Colonic mucosa (tissue), 4 donors: ENCODE measurements around the gene CCSER1. TPM values are rescaled to one million over a fixed set of nuclear protein-coding genes. Genes with fewer than 3 reads are reported as not detected.

Experiments used
- DNase-seq: peaks from one replicate; pipeline ENCODE4 v3.0.0-alpha.2; 2020
- H3K27ac ChIP-seq: fragments of 200-600 bp; one replicate; pipeline ENCODE4 v1.8.0; 2021
- H3K27me3 ChIP-seq: fragments of 200-600 bp; one replicate; pipeline ENCODE4 v1.8.0; 2021
- H3K36me3 ChIP-seq: fragments of 200-600 bp; one replicate; pipeline ENCODE4 v1.8.0; 2021
- H3K4me1 ChIP-seq: fragments of 200-600 bp; one replicate; pipeline ENCODE4 v1.8.0; 2021; ENCODE audit warnings: mild to moderate bottlenecking
- H3K4me3 ChIP-seq: fragments of 200-600 bp; one replicate; pipeline ENCODE4 v1.8.0; 2021
- H3K9ac ChIP-seq, 2 donors: one replicate each; pipeline ENCODE4 v1.7.0; 2013; ENCODE audit warnings: control low read depth in 2 of 2, low read depth in 2 of 2, low read length in 2 of 2
- H3K9me3 ChIP-seq: fragments of 200-600 bp; one replicate; pipeline ENCODE4 v1.8.0; 2021
- CTCF ChIP-seq: fragments of 200-600 bp; IDR thresholded peaks from one replicate; pipeline ENCODE4 v1.8.0; 2022; ENCODE audit warnings: antibody characterized with exemption, mild to moderate bottlenecking
- intact Hi-C: fragments of 100-400 bp; cut with DNase I; formaldehyde crosslinking; loops from one replicate; pipeline ENCODE4 v1.14.1; 2022
- total RNA-seq, 2 donors: library from RNA; stranded (reverse); fragmentation: NEBNext Ultra II Directional in 1 of 2; extraction: Animal tissue kit (Norgen Biotek cat#: 25700) in 1 of 2; gene quantifications; one replicate each; pipeline ENCODE4 v1.2.1, GENCODE V29; 2021
- donor health status: healthy.
- donor health status: DM: no; HTN: no; CAD: no.
- donor health status: DM: no; HTN: no; CAD: no.

The CCSER1 gene
- total RNA-seq, 2 donors from 2014 or later, result 11.2 to 13.4 TPM

DNA sequence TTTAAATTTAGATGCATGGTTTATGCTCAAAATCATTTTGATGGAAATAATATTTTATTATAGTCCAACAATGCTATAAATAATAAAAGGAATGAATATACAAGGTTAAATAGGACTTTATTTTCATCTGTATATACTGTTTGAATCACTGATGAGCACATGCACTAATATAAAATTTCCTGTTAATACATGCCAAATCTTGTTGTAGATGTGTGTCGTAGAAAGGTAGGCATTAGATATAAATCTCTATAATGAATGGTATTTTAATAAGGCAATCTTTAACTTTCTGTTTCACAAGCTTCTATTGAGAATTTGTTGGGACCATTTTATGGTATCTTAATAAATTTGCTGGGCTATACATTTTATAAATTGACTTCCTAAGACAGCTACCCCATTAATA is 868.8 kb downstream of the CCSER1 start:
- Histone ChIP-seq H3K4me3 (no peak overlapping the region), H3K27ac (no peak overlapping the region), H3K9ac (no peak overlapping the region), H3K27me3 (no peaks in the 10 kb centered on the region), H3K36me3 (no peaks in the 10 kb centered on the region), H3K4me1 (no peaks in the 10 kb centered on the region), H3K9me3 (no peaks in the 10 kb centered on the region)
- intact Hi-C loops, result no loop called here
- TF ChIP-seq CTCF, result no peak
- DNase-seq, result no peak

GRCh38 chr4:90996813-90997212 is 869.6 kb downstream of the CCSER1 start:
- Histone ChIP-seq H3K9me3 (no peaks in the 10 kb centered on the region), H3K9ac (no peak overlapping the region), H3K4me1 (no peaks in the 10 kb centered on the region), H3K4me3 (no peak overlapping the region), H3K36me3 (no peaks in the 10 kb centered on the region), H3K27me3 (no peaks in the 10 kb centered on the region), H3K27ac (no peak overlapping the region)
- intact Hi-C loops, result no loop called here
- no peak for TF ChIP-seq CTCF
- no peak for DNase-seq

DNA sequence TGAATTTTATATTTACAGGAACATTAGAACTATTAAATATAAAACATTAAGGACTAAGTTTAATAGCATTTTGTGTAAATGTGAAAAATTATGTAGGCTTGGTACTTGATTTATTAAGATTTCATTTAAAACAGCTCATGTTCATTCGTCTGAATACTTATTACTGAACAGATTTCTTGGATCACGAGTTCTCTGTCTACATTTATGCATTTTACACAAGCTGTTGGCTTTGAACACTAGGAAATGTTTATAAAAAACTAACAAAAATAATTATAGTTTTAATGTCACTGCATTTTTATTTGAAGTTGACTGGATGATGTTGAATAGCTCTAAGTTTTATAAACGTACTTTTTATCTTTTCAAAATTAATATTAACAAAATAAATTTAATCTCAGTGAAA is 888.7 kb downstream of the CCSER1 start:
- Histone ChIP-seq H3K36me3 (no peaks in the 10 kb centered on the region), H3K4me3 (no peak overlapping the region), H3K9me3 (no peaks in the 10 kb centered on the region), H3K27me3 (no peaks in the 10 kb centered on the region), H3K9ac (no peak overlapping the region), H3K4me1 (no peaks in the 10 kb centered on the region), H3K27ac (no peak overlapping the region)
- DNase-seq, result no peak
- intact Hi-C loops, result no loop called here
- TF ChIP-seq CTCF, result no peak

DNA sequence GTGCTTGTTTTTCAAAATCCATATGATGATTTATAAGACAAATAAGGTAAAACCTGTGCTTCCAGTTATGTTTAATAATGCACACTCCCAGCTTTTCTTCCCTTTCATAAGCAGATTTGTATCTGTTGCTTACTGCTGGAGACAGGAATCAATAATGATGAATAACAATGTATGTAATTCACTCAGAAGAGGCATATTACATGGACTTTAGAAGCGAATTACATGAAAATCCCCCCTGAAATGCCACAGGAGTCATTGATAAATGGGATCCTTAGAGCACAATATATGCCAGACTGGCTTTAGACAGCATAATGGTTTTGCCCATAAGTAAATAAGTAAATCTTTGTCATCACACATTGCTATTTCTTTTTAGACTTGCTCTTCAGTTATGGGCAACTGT is 892.3 kb downstream of the CCSER1 start:
- H3K4me1 ChIP-seq, result no peaks in the 10 kb centered on the region
- H3K9me3 ChIP-seq, result no peaks in the 10 kb centered on the region
- no peak overlapping the region for H3K27ac ChIP-seq
- DNase-seq, result no peak
- H3K9ac ChIP-seq, result no peak overlapping the region
- intact Hi-C loops, result no loop called here
- H3K4me3 ChIP-seq, result no peak overlapping the region
- H3K27me3 ChIP-seq, result no peaks in the 10 kb centered on the region
- TF ChIP-seq CTCF, result no peak
- H3K36me3 ChIP-seq, result no peaks in the 10 kb centered on the region

GRCh38 chr4:91025241-91026148 is 898.3 kb downstream of the CCSER1 start:
- no peaks in the 10 kb centered on the region for H3K4me1 ChIP-seq
- TF ChIP-seq CTCF, result no peak
- H3K9ac ChIP-seq, result no peak overlapping the region
- intact Hi-C loops, result no loop called here
- H3K27me3 ChIP-seq, result no peaks in the 10 kb centered on the region
- no peaks in the 10 kb centered on the region for H3K9me3 ChIP-seq
- H3K27ac ChIP-seq, result no peak overlapping the region
- no peak overlapping the region for H3K4me3 ChIP-seq
- H3K36me3 ChIP-seq, result no peaks in the 10 kb centered on the region
- no peak for DNase-seq
